Measurements from ENCODE around the gene GNG7.

GRCh38 chr19:2645826-2646225, 56.7 kb downstream of the GNG7 start:
- TF ChIP-seq POLR2AphosphoS5 (IDR thresholded peaks at IDR 0.05; ENCODE audit: low read depth, low read length) (no peak), POLR2A (IDR thresholded peaks at IDR 0.05; ENCODE audit: low read depth, low read length) (no peak), TAF1 (IDR thresholded peaks at IDR 0.05; ENCODE audit: borderline replicate concordance, low read depth, low read length) (no peak)
